Renal cortex interstitium (tissue), 11 donors: Measurements from ENCODE around the gene GALM. TPM values are rescaled to one million over a fixed set of nuclear protein-coding genes. Genes with fewer than 3 reads are reported as not detected.
A peak's percentile ranks its signal among the peaks of the same experiment; 100 is the strongest.
"Not testable (repeated sequence)": the region's sequence is repeated elsewhere in the genome, so short reads cannot be mapped to it uniquely, and the experiment has no call there.

Experiments used
- DNase-seq, 11 donors: peaks; one replicate each; pipeline ENCODE4 v3.0.0-alpha.2; 2013; ENCODE audit warnings: low read depth in 9 of 11, low spot score in 4 of 11; ENCODE audit errors: extremely low read depth in 1 of 11
- polyA plus RNA-seq, 3 donors: library from polyadenylated mRNA; unstranded; fragments of 120-200 nt; gene quantifications; one replicate each; pipeline ENCODE4 v1.2.1, GENCODE V29; 2013; ENCODE audit not compliant: insufficient read length in 3 of 3

The GALM gene
- polyA plus RNA-seq, 3 donors: 54.0 to 60.0 (median 56.1) TPM

GRCh38 chr2:38700113-38700785, 34.3 kb downstream of the GALM start:
- no peak for DNase-seq

GRCh38 chr2:38700881-38701458, 35.1 kb downstream of the GALM start:
- no peak for DNase-seq

- no peak for DNase-seq
Observed at GRCh38 chr2:38701542-38701941, 35.6 kb downstream of the GALM start.

- DNase-seq: no peak
Observed at GRCh38 chr2:38702413-38702812, 36.5 kb downstream of the GALM start.

GRCh38 chr2:38703336-38703735, 37.4 kb downstream of the GALM start:
- not testable (repeated sequence) for DNase-seq

- no peak for DNase-seq
Observed at GRCh38 chr2:38704664-38705063, 38.8 kb downstream of the GALM start.

- DNase-seq: no peak
Observed at GRCh38 chr2:38706846-38707345, 41.0 kb downstream of the GALM start.

- not testable (repeated sequence) for DNase-seq
Observed at GRCh38 chr2:38708491-38708890, 42.6 kb downstream of the GALM start.

GRCh38 chr2:38708900-38709566, 43.1 kb downstream of the GALM start:
- DNase-seq: no peak

- peak in 1 of 11 donors; percentile 8 for DNase-seq
Observed at GRCh38 chr2:38709567-38710194, 43.8 kb downstream of the GALM start.

- no peak for DNase-seq
Observed at GRCh38 chr2:38711558-38711957, 45.6 kb downstream of the GALM start.

GRCh38 chr2:38712413-38712812, 46.5 kb downstream of the GALM start:
- DNase-seq: no peak

- no peak for DNase-seq
Observed at GRCh38 chr2:38712871-38713270, 47.0 kb downstream of the GALM start.

GRCh38 chr2:38713338-38713737, 47.4 kb downstream of the GALM start:
- DNase-seq: no peak

GRCh38 chr2:38714941-38715340, 49.0 kb downstream of the GALM start:
- DNase-seq: not testable (repeated sequence)

- DNase-seq: no peak
Observed at GRCh38 chr2:38716185-38716584, 50.3 kb downstream of the GALM start.

GRCh38 chr2:38718601-38719000, 52.7 kb downstream of the GALM start:
- no peak for DNase-seq

- DNase-seq: no peak
Observed at GRCh38 chr2:38719706-38720105, 53.8 kb downstream of the GALM start.

- DNase-seq: peak in 2 of 11 donors; percentile 31 to 33
Observed at GRCh38 chr2:38720613-38721241, 54.8 kb downstream of the GALM start.
